Suppressor macrophage treated with lipopolysaccharide for 1 hour (primary cell): ENCODE data around the gene HIVEP3.

Experiments used
- DNase-seq, 3 donors: peaks; one replicate each; pipeline ENCODE4 v3.0.0-alpha.2; 2020 to 2022

Gene HIVEP3

GRCh38 chr1:41504114-41505035 is 414.3 kb downstream of the HIVEP3 start:
- DNase-seq, result peak; percentile 34 to 55 (median 51)

- DNase-seq, result no peak
Observed at GRCh38 chr1:41503538-41504113, 415.1 kb downstream of the HIVEP3 start.

GRCh38 chr1:41502912-41503311 is 415.8 kb downstream of the HIVEP3 start:
- DNase-seq, result no peak

- no peak for DNase-seq
Observed at GRCh38 chr1:41501581-41501980, 417.1 kb downstream of the HIVEP3 start.

GRCh38 chr1:41500781-41501518 is 417.8 kb downstream of the HIVEP3 start:
- DNase-seq, result no peak

GRCh38 chr1:41500378-41500777 is 418.3 kb downstream of the HIVEP3 start:
- no peak for DNase-seq

GRCh38 chr1:41499591-41499990 is 419.1 kb downstream of the HIVEP3 start:
- DNase-seq, result no peak

- DNase-seq, result no peak
Observed at GRCh38 chr1:41498804-41499203, 419.9 kb downstream of the HIVEP3 start.

GRCh38 chr1:41498391-41498790 is 420.3 kb downstream of the HIVEP3 start:
- no peak for DNase-seq

GRCh38 chr1:41497461-41498030 is 421.2 kb downstream of the HIVEP3 start:
- no peak for DNase-seq

GRCh38 chr1:41497056-41497440 is 421.7 kb downstream of the HIVEP3 start:
- DNase-seq, result no peak

GRCh38 chr1:41496080-41497055 is 422.4 kb downstream of the HIVEP3 start:
- peak; percentile 66 to 84 (median 75) for DNase-seq

- peak in 2 of 3 donors; percentile 31 to 40 for DNase-seq
Observed at GRCh38 chr1:41495210-41495948, 423.3 kb downstream of the HIVEP3 start.

GRCh38 chr1:41494351-41495209 is 424.1 kb downstream of the HIVEP3 start:
- DNase-seq, result no peak

- DNase-seq, result no peak
Observed at GRCh38 chr1:41493626-41494350, 424.9 kb downstream of the HIVEP3 start.

GRCh38 chr1:41493117-41493536 is 425.6 kb downstream of the HIVEP3 start:
- peak; percentile 52 to 58 (median 55) for DNase-seq

GRCh38 chr1:41492341-41492848 is 426.3 kb downstream of the HIVEP3 start:
- peak; percentile 53 to 68 (median 57) for DNase-seq

GRCh38 chr1:41490911-41491310 is 427.8 kb downstream of the HIVEP3 start:
- DNase-seq, result no peak

GRCh38 chr1:41489561-41489960 is 429.2 kb downstream of the HIVEP3 start:
- no peak for DNase-seq
